GM23338 (cell line): Measurements from ENCODE around the gene TARBP1.

Experiments
- CREB1 ChIP-seq: fragments of 250-450 bp; sonication (Bioruptor Pico); IDR thresholded peaks from 2 replicates; pipeline ENCODE4 v1.5.0; 2020; ENCODE audit warnings: low read depth, mild to moderate bottlenecking, moderate library complexity
- CTCF ChIP-seq, 2 experiments: fragments of 200-600 bp in 1 of 2; sonication (generic) in 1 of 2; conservative IDR thresholded peaks; 2 replicates each; pipeline versions ENCODE4 v1.5.1 to v1.6.1; 2016 to 2017; ENCODE audit warnings: antibody characterized with exemption in 2 of 2, low read depth in 2 of 2, mild to moderate bottlenecking in 2 of 2, moderate library complexity in 1 of 2
- ETS1 ChIP-seq: IDR thresholded peaks from 2 replicates; pipeline ENCODE4 v1.6.1; 2016; ENCODE audit warnings: antibody characterized with exemption
- EZH2 ChIP-seq: fragments of 200-600 bp; sonication (generic); IDR thresholded peaks from one replicate; pipeline ENCODE4 v1.8.0; 2017; ENCODE audit warnings: antibody characterized with exemption, mild to moderate bottlenecking, low read depth; ENCODE audit not compliant: unreplicated experiment
- EZH2phosphoT487 ChIP-seq: fragments of 200-600 bp; sonication (generic); IDR thresholded peaks from one replicate; pipeline ENCODE4 v1.8.1; 2018; ENCODE audit warnings: antibody characterized with exemption; ENCODE audit not compliant: unreplicated experiment
- JUNB ChIP-seq: IDR thresholded peaks from one replicate; pipeline ENCODE4 v1.6.1; 2016; ENCODE audit warnings: antibody characterized with exemption; ENCODE audit not compliant: unreplicated experiment
- POLR2AphosphoS5 ChIP-seq: IDR thresholded peaks from 2 replicates; pipeline ENCODE4 v1.6.1; 2016; ENCODE audit warnings: antibody characterized with exemption, low read depth
- REST ChIP-seq: IDR thresholded peaks from one replicate; pipeline ENCODE4 v1.6.1; 2018; ENCODE audit warnings: antibody characterized with exemption; ENCODE audit not compliant: unreplicated experiment
- STAT1 ChIP-seq: IDR thresholded peaks from one replicate; pipeline ENCODE4 v1.6.1; 2016; ENCODE audit warnings: antibody characterized with exemption; ENCODE audit not compliant: unreplicated experiment
- ZNF114 ChIP-seq: fragments of 250-450 bp; sonication (Bioruptor Pico); IDR thresholded peaks from 2 replicates; pipeline ENCODE4 v1.5.0; 2020; ENCODE audit warnings: mild to moderate bottlenecking, moderate library complexity
- ZNF331 ChIP-seq: fragments of 250-450 bp; sonication (Bioruptor Pico); IDR thresholded peaks from 2 replicates; pipeline ENCODE4 v1.5.0; 2020; ENCODE audit warnings: low read depth, mild to moderate bottlenecking, moderate library complexity
- ZNF462 ChIP-seq: fragments of 250-450 bp; sonication (Bioruptor Pico); IDR thresholded peaks from 2 replicates; pipeline ENCODE4 v1.5.0; 2020; ENCODE audit warnings: mild to moderate bottlenecking, moderate library complexity

- TF ChIP-seq CTCF (conservative IDR thresholded peaks at IDR 0.05; ENCODE audit: low read depth in 2 of 2) (no peak), CREB1 (CRISPR knock-in tag) (no peak), EZH2 (no peak), EZH2phosphoT487 (no peak), POLR2AphosphoS5 (no peak), STAT1 (no peak), ETS1 (no peak), REST (no peak), ZNF331 (CRISPR knock-in tag) (no peak), JUNB (no peak), ZNF462 (no peak), ZNF114 (no peak)
Measured at GRCh38 chr1:234357831-234358230, 121.1 kb downstream of the TARBP1 start.
